ENCODE measurements around the gene FOXP4. TPM values are rescaled to one million over a fixed set of nuclear protein-coding genes. Genes with fewer than 3 reads are reported as not detected.

FOXP4 gene
- total RNA-seq, 2 experiments from 2014 or later: 19.5 to 21.6 TPM

DNA sequence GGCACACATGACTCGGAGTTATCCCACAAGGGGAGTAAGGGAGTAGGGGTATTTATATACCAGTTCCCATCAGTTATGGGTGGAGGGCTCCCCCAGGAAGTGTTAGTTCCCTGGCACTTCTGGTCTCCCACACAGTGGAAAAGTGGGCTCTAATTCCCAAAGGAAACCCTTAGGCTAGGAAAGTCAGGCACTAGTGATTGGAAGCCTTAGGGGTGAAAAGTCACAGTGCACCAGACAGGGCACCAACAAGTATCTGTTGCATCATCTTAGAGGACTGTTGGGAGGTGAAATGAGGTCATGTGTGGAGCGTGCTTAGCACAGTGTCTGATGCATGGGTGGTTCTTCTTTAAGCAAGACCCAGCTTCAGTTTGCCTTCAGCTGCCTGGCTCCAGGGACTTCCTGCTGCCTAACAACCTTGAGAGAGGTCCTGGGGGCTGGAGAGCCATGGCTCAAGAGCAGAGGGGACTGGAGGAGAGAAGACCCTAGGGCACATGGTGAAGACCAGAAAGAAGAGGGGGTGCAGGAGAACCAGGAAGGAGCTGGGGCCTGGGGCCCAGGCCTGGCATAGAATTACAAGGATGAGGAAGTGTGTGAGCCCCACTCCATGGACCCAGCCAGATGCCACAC is 7.5 kb upstream of the FOXP4 start:
- POLR2A ChIA-PET: no interaction called here
- intact Hi-C loops (cut with micrococcal nuclease): no loop called here

DNA sequence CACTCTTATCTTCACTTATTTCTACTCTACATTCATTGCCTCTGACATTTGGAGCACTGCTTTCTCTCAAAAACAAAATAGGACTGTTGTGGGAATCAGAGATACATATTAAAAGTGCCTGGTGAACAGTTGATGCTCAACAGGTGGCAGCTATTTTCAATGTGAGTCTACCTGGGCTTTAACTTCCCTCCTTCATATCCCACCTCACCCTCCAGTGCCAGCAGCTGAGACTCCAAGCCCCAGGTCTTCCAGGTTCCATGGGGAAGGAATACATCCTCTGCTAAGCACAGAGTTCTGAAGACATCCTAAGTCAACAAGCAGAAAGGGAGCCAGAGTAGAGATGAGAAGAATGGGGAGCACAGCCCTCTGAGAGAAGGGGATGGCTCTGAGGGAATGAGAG is 7.0 kb upstream of the FOXP4 start:
- no peak for DNase-seq
- no peak overlapping the region for H3K4me3 Mint-ChIP-seq
- ChIA-PET POLR2A (no interaction called here), CTCF (interaction anchor here (0.7 to 1.0 kb wide), 2 partner anchors 21 to 171 kb away, joined by 3 read pairs; no protein-coding TSS in a partner anchor)
- no peak overlapping the region for H3K27ac Mint-ChIP-seq
- H3K27me3 Mint-ChIP-seq: no peaks in the 10 kb centered on the region
- peaks cover 3% of the 10 kb centered on the region for H3K4me1 Mint-ChIP-seq (ENCODE audit: low read depth)
- no peaks in the 10 kb centered on the region for H3K36me3 Mint-ChIP-seq
- H3K9me3 Mint-ChIP-seq: no peaks in the 10 kb centered on the region
- intact Hi-C loops (cut with micrococcal nuclease): no loop called here

More for the DNA sequence above, 7.5 kb upstream of the FOXP4 start:
- H3K27ac Mint-ChIP-seq: no peak overlapping the region
- H3K9me3 Mint-ChIP-seq: no peaks in the 10 kb centered on the region
- H3K27me3 Mint-ChIP-seq: no peaks in the 10 kb centered on the region
- H3K4me1 Mint-ChIP-seq (ENCODE audit: low read depth): peaks cover 5% of the 10 kb centered on the region
- no peak overlapping the region for H3K4me3 Mint-ChIP-seq
- DNase-seq: no peak
- H3K36me3 Mint-ChIP-seq: no peaks in the 10 kb centered on the region
- CTCF ChIA-PET: interaction anchor here (0.7 to 1.0 kb wide), 2 partner anchors 22 to 170 kb away, joined by 3 read pairs; no protein-coding TSS in a partner anchor

DNA sequence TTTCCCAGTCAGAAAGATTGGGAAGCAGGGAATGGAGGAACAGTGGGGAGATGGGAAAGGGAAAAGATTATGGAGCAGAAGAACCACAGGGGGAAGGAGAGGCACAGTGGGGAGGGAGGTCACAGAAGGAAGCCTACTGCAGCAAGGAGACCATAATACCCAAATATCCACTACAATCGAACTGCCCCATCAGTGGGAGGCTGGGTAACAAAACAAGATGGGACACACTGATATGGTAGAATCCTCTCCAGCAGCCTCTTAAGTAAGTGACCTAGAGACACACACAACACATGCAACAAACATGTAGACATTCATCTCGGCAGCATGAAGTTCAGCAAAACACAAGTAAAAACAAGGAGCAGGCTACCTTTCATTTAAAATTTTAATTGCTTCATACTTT is 4.8 kb upstream of the FOXP4 start:
- no peaks in the 10 kb centered on the region for H3K36me3 Mint-ChIP-seq
- H3K9me3 Mint-ChIP-seq: no peaks in the 10 kb centered on the region
- no peak overlapping the region for H3K4me3 Mint-ChIP-seq
- ChIA-PET CTCF (no interaction called here), POLR2A (no interaction called here)
- peaks cover 12% of the 10 kb centered on the region for H3K4me1 Mint-ChIP-seq (ENCODE audit: low read depth)
- DNase-seq: no peak
- intact Hi-C loops (cut with micrococcal nuclease): no loop called here
- H3K27ac Mint-ChIP-seq: no peak overlapping the region
- H3K27me3 Mint-ChIP-seq: no peaks in the 10 kb centered on the region

DNA sequence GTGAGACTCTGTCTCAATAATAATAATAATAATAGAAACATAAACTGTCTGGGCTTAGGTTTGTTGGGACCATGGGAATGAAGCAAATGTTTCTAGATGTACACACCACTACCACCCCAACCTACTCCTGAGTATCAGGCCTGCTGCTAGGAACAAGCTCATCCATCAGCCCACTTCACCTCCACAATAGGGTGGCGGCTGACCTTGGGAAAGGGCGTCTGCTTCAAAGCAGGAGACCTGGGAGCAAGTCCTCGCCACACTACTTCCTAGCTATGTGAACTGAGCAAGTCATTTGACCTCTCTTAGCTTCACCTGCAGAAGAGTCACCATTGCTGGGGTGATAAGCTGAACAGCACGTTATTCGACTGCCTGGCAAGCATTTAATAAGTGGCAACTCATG is 3.1 kb upstream of the FOXP4 start:
- Mint-ChIP-seq H3K36me3 (peaks cover 3% of the 10 kb centered on the region), H3K9me3 (no peaks in the 10 kb centered on the region), H3K4me3 (no peak overlapping the region), H3K27ac (no peak overlapping the region), H3K4me1 (ENCODE audit: low read depth) (peaks cover 13% of the 10 kb centered on the region), H3K27me3 (peaks cover 2% of the 10 kb centered on the region)
- ChIA-PET CTCF (no interaction called here), POLR2A (interaction anchor here (1.1 kb wide), 1 partner anchor 12 kb away, joined by 3 read pairs; no protein-coding TSS in a partner anchor)
- intact Hi-C loops (cut with micrococcal nuclease): no loop called here
- DNase-seq: no peak

GRCh38 chr6:41545247-41545702 is 906 bp upstream of the FOXP4 start:
- ChIA-PET POLR2A (interaction anchor here (1.2 kb wide), 1 partner anchor 13 kb away, joined by 5 read pairs; no protein-coding TSS in a partner anchor), CTCF (interaction anchor here (1.6 kb wide), 1 partner anchor 177 kb away, joined by 4 read pairs; no protein-coding TSS in a partner anchor)
- Mint-ChIP-seq H3K36me3 (peaks cover 6% of the 10 kb centered on the region), H3K27me3 (peaks cover 2% of the 10 kb centered on the region), H3K4me1 (ENCODE audit: low read depth) (peaks cover 28% of the 10 kb centered on the region), H3K4me3 (peak overlapping the region; percentile 84), H3K9me3 (no peaks in the 10 kb centered on the region), H3K27ac (peak overlapping the region; percentile 68)
- no peak for DNase-seq
- intact Hi-C loops (cut with micrococcal nuclease): loop anchor here (5.0 kb wide), 2 partner anchors 47 to 473 kb away; partner anchors contain the start of genes NFYA and OARD1

GRCh38 chr6:41546475-41546865 is 289 bp downstream of the FOXP4 start:
- CTCF ChIA-PET: interaction anchor here (1.5 to 2.1 kb wide), 3 partner anchors 12 to 122 kb away, joined by 4 to 9 read pairs (median 8); no protein-coding TSS in a partner anchor
- peaks cover 2% of the 10 kb centered on the region for H3K27me3 Mint-ChIP-seq
- DNase-seq: peak; percentile 62
- H3K4me3 Mint-ChIP-seq: peak overlapping the region; percentile 55
- POLR2A ChIA-PET: interaction anchor here (1.1 to 3.2 kb wide), 2 partner anchors 14 kb away, joined by 3 to 16 read pairs; no protein-coding TSS in a partner anchor
- no peak overlapping the region for H3K27ac Mint-ChIP-seq
- no peaks in the 10 kb centered on the region for H3K9me3 Mint-ChIP-seq
- H3K36me3 Mint-ChIP-seq: peaks cover 10% of the 10 kb centered on the region
- H3K4me1 Mint-ChIP-seq (ENCODE audit: low read depth): peaks cover 31% of the 10 kb centered on the region
- intact Hi-C loops (cut with micrococcal nuclease): loop anchor here (1.0 to 5.0 kb wide), 5 partner anchors 14 to 474 kb away; partner anchors contain the start of genes NFYA and OARD1

DNA sequence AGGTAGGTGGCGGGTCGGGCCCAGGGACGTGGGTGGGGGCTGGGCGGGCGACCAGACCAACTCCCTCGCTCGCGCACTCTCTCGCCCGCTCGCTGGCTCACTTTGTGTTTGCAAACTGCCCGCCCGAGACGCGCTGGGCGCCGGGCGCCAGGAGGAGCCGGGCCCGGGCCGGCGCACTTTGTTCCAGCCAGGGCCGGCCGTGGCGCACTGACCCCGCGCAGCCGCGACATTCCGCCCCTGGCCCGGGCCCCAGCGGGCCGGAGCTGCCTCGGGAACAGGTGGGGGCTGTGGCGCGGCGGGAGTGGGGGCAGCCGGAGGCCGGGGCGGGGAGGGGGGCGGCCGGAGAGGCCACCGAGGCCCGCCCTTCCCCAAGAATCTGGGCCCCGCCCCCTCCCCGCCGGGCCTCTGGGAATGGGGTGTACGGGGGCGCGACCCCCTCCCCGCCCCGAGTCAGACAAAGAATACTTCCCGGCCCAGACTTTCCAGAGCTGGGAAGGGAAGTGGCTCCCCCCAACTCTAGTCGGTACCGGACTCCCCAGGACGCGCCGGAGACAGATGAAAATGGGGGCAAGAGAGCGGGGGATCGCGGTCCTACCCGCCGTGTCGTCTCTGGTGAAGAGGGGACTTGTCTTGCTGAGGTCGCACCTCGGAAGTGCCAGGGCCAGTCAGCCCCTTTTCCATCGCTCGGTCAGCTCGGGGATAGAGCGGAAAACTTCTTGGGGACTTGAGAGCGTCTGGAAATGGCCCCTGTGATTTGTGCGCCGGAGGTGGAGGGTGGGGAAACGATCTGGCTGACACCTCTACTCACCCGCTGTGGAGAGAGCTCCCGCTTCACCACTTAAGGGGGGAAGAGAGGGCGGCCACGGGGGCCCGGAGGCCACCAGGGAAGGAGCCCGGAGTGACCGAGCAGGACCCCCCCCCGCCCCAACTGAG is 951 bp downstream of the FOXP4 start:
- ChIA-PET CTCF (interaction anchor here (0.8 to 2.1 kb wide), 4 partner anchors 13 to 174 kb away, joined by 3 to 9 read pairs (median 6); no protein-coding TSS in a partner anchor), POLR2A (interaction anchor here (1.1 to 3.2 kb wide), 2 partner anchors 13 to 15 kb away, joined by 3 to 16 read pairs; no protein-coding TSS in a partner anchor)
- H3K4me1 Mint-ChIP-seq (ENCODE audit: low read depth): peaks cover 32% of the 10 kb centered on the region
- intact Hi-C loops (cut with micrococcal nuclease): loop anchor here (1.0 to 5.0 kb wide), 5 partner anchors 13 to 475 kb away; partner anchors contain the start of genes NFYA and OARD1
- peaks cover 12% of the 10 kb centered on the region for H3K36me3 Mint-ChIP-seq
- H3K4me3 Mint-ChIP-seq: peak overlapping the region; percentile 94
- no peaks in the 10 kb centered on the region for H3K9me3 Mint-ChIP-seq
- H3K27ac Mint-ChIP-seq: no peak overlapping the region
- peak; percentile 47 for DNase-seq
- H3K27me3 Mint-ChIP-seq: peaks cover 2% of the 10 kb centered on the region

GRCh38 chr6:41547799-41548097 is 1.6 kb downstream of the FOXP4 start:
- Mint-ChIP-seq H3K4me3 (peak overlapping the region; percentile 94), H3K4me1 (ENCODE audit: low read depth) (peaks cover 32% of the 10 kb centered on the region), H3K9me3 (no peaks in the 10 kb centered on the region), H3K27me3 (peaks cover 2% of the 10 kb centered on the region), H3K27ac (no peak overlapping the region), H3K36me3 (peaks cover 12% of the 10 kb centered on the region)
- ChIA-PET POLR2A (interaction anchor here (3.2 kb wide), 1 partner anchor 16 kb away, joined by 16 read pairs; no protein-coding TSS in a partner anchor), CTCF (interaction anchor here (0.8 to 2.1 kb wide), 3 partner anchors 122 to 174 kb away, joined by 3 to 8 read pairs (median 4); no protein-coding TSS in a partner anchor)
- DNase-seq: no peak
- intact Hi-C loops (cut with micrococcal nuclease): loop anchor here (2.0 to 5.0 kb wide), 3 partner anchors 45 to 475 kb away; partner anchors contain the start of genes NFYA and OARD1

GRCh38 chr6:41548098-41548840 is 2.1 kb downstream of the FOXP4 start:
- DNase-seq: peak; percentile 75
- Mint-ChIP-seq H3K27me3 (peaks cover 2% of the 10 kb centered on the region), H3K4me3 (peak overlapping the region; percentile 94), H3K4me1 (ENCODE audit: low read depth) (peaks cover 32% of the 10 kb centered on the region), H3K9me3 (no peaks in the 10 kb centered on the region), H3K27ac (no peak overlapping the region), H3K36me3 (peaks cover 13% of the 10 kb centered on the region)
- ChIA-PET CTCF (interaction anchor here (0.8 to 2.1 kb wide), 4 partner anchors 17 to 124 kb away, joined by 3 to 8 read pairs (median 4); no protein-coding TSS in a partner anchor), POLR2A (interaction anchor here (3.2 kb wide), 1 partner anchor 16 kb away, joined by 16 read pairs; no protein-coding TSS in a partner anchor)
- intact Hi-C loops (cut with micrococcal nuclease): loop anchor here (5.0 kb wide), 2 partner anchors 44 to 476 kb away; partner anchors contain the start of genes NFYA and OARD1

DNA sequence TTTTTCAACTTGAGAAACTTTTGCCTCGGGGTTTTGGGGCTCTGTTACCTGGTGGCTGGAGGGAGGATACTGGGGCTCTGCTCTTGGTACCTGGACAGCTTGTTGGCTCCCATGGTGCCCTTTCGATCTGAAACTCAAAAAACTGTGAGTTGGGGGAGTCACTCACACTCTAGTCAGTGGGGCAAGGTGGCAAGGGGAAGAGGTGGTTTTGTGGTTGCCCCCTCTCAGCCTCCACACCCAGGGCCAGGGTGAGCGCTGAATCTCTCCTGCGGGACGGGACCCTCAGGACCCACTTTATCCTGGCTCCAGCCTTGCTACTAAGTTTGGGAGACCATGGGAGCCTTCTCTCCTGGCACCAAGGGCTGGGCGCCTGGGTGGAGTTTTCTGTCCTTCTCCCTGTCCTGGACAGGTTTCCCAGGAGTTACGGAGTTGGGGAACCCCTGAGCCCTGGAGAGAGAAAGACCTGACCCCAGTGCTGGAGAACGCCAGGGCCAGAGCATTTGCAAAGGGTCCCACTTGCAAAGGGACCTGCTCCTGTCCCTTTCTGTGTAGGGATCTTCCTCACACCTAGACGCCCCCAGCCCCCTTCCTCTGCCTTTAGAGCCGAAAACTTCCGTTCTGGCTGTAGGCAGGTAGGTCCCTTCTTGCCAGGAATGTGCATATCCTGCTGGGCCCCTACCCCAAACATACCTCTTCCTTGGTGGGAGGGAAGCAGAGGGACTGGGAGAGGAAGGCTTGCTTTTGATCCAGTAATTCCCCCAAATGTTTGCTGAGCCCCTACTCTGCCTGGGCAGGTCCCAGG is 2.9 kb downstream of the FOXP4 start:
- H3K4me1 Mint-ChIP-seq (ENCODE audit: low read depth): peaks cover 32% of the 10 kb centered on the region
- DNase-seq: no peak
- peaks cover 2% of the 10 kb centered on the region for H3K27me3 Mint-ChIP-seq
- no peaks in the 10 kb centered on the region for H3K9me3 Mint-ChIP-seq
- H3K36me3 Mint-ChIP-seq: peaks cover 15% of the 10 kb centered on the region
- peak overlapping the region; percentile 60 for H3K4me3 Mint-ChIP-seq
- POLR2A ChIA-PET: interaction anchor here (3.2 kb wide), 1 partner anchor 17 kb away, joined by 16 read pairs; no protein-coding TSS in a partner anchor
- CTCF ChIA-PET: interaction anchor here (0.8 to 1.1 kb wide), 2 partner anchors 18 to 43 kb away, joined by 3 to 4 read pairs; no protein-coding TSS in a partner anchor
- H3K27ac Mint-ChIP-seq: no peak overlapping the region
- intact Hi-C loops (cut with micrococcal nuclease): loop anchor here (5.0 kb wide), 2 partner anchors 43 to 477 kb away; partner anchors contain the start of genes NFYA and OARD1

Measured in activated CD4-positive, alpha-beta memory T cell treated with anti-CD3 and anti-CD28 coated beads for 36 hours (primary cell).